ENCODE data around the gene DNAH7. TPM values are rescaled to one million over a fixed set of nuclear protein-coding genes. Genes with fewer than 3 reads are reported as not detected.

The DNAH7 gene
- total RNA-seq, 1 donor from 2014 or later: not detected

- Mint-ChIP-seq H3K27me3 (peaks cover 3% of the 10 kb centered on the region), H3K9me3 (peaks cover 15% of the 10 kb centered on the region), H3K4me1 (no peaks in the 10 kb centered on the region), H3K36me3 (ENCODE audit: low read depth) (no peaks in the 10 kb centered on the region), H3K27ac (no peak overlapping the region), H3K4me3 (no peak overlapping the region)
- intact Hi-C loops (cut with micrococcal nuclease): no loop called here
- DNase-seq: no peak
These were observed 308.8 kb downstream of the DNAH7 start for GRCh38 chr2:195759877-195760276.

GRCh38 chr2:195758846-195759245 lies 309.8 kb downstream of the DNAH7 start:
- H3K4me1 Mint-ChIP-seq: no peaks in the 10 kb centered on the region

GRCh38 chr2:195756218-195756942 lies 312.3 kb downstream of the DNAH7 start:
- intact Hi-C loops (cut with micrococcal nuclease): no loop called here
- DNase-seq: no peak
- Mint-ChIP-seq H3K9me3 (peaks cover 5% of the 10 kb centered on the region), H3K27me3 (no peaks in the 10 kb centered on the region), H3K4me3 (no peak overlapping the region), H3K36me3 (ENCODE audit: low read depth) (no peaks in the 10 kb centered on the region), H3K4me1 (no peaks in the 10 kb centered on the region), H3K27ac (no peak overlapping the region)

More at GRCh38 chr2:195758846-195759245, 309.8 kb downstream of the DNAH7 start:
- DNase-seq: no peak
- Mint-ChIP-seq H3K27me3 (peaks cover 3% of the 10 kb centered on the region), H3K27ac (no peak overlapping the region), H3K9me3 (peaks cover 12% of the 10 kb centered on the region), H3K36me3 (ENCODE audit: low read depth) (no peaks in the 10 kb centered on the region), H3K4me3 (no peak overlapping the region)
- intact Hi-C loops (cut with micrococcal nuclease): no loop called here

GRCh38 chr2:195741191-195741590 lies 327.4 kb downstream of the DNAH7 start:
- Mint-ChIP-seq H3K4me3 (no peak overlapping the region), H3K27me3 (no peaks in the 10 kb centered on the region), H3K9me3 (peaks cover 9% of the 10 kb centered on the region), H3K36me3 (ENCODE audit: low read depth) (peaks cover 16% of the 10 kb centered on the region), H3K27ac (no peak overlapping the region), H3K4me1 (no peaks in the 10 kb centered on the region)
- no peak for DNase-seq
- intact Hi-C loops (cut with micrococcal nuclease): no loop called here

- H3K27me3 Mint-ChIP-seq: no peaks in the 10 kb centered on the region
- H3K36me3 Mint-ChIP-seq (ENCODE audit: low read depth): peaks cover 27% of the 10 kb centered on the region
- no peak for DNase-seq
- H3K9me3 Mint-ChIP-seq: peaks cover 6% of the 10 kb centered on the region
- H3K4me3 Mint-ChIP-seq: no peak overlapping the region
- H3K27ac Mint-ChIP-seq: no peak overlapping the region
- intact Hi-C loops (cut with micrococcal nuclease): no loop called here
- no peaks in the 10 kb centered on the region for H3K4me1 Mint-ChIP-seq
These were observed 330.9 kb downstream of the DNAH7 start for GRCh38 chr2:195737511-195738325.

GRCh38 chr2:195735347-195735746 lies 333.3 kb downstream of the DNAH7 start:
- intact Hi-C loops (cut with micrococcal nuclease): no loop called here
- H3K36me3 Mint-ChIP-seq (ENCODE audit: low read depth): peaks cover 45% of the 10 kb centered on the region

GRCh38 chr2:195734931-195735330 lies 333.7 kb downstream of the DNAH7 start:
- Mint-ChIP-seq H3K4me1 (peaks cover 2% of the 10 kb centered on the region), H3K27ac (no peak overlapping the region), H3K9me3 (peaks cover 18% of the 10 kb centered on the region), H3K27me3 (no peaks in the 10 kb centered on the region), H3K4me3 (no peak overlapping the region), H3K36me3 (ENCODE audit: low read depth) (peaks cover 45% of the 10 kb centered on the region)
- DNase-seq: no peak
- intact Hi-C loops (cut with micrococcal nuclease): no loop called here

More at GRCh38 chr2:195735347-195735746, 333.3 kb downstream of the DNAH7 start:
- no peaks in the 10 kb centered on the region for H3K27me3 Mint-ChIP-seq
- H3K27ac Mint-ChIP-seq: no peak overlapping the region
- H3K4me3 Mint-ChIP-seq: no peak overlapping the region
- H3K4me1 Mint-ChIP-seq: peaks cover 2% of the 10 kb centered on the region
- DNase-seq: no peak
- H3K9me3 Mint-ChIP-seq: peaks cover 18% of the 10 kb centered on the region

GRCh38 chr2:195734395-195734794 lies 334.2 kb downstream of the DNAH7 start:
- Mint-ChIP-seq H3K27ac (no peak overlapping the region), H3K4me1 (peaks cover 4% of the 10 kb centered on the region), H3K36me3 (ENCODE audit: low read depth) (peaks cover 47% of the 10 kb centered on the region), H3K27me3 (no peaks in the 10 kb centered on the region), H3K4me3 (no peak overlapping the region), H3K9me3 (peaks cover 18% of the 10 kb centered on the region)
- DNase-seq: no peak
- intact Hi-C loops (cut with micrococcal nuclease): no loop called here

- Mint-ChIP-seq H3K4me3 (no peak overlapping the region), H3K9me3 (peaks cover 18% of the 10 kb centered on the region), H3K4me1 (peaks cover 4% of the 10 kb centered on the region), H3K36me3 (ENCODE audit: low read depth) (peaks cover 47% of the 10 kb centered on the region), H3K27ac (no peak overlapping the region), H3K27me3 (no peaks in the 10 kb centered on the region)
- DNase-seq: no peak
- intact Hi-C loops (cut with micrococcal nuclease): no loop called here
These were observed 334.8 kb downstream of the DNAH7 start for GRCh38 chr2:195733831-195734230.

- Mint-ChIP-seq H3K9me3 (peaks cover 18% of the 10 kb centered on the region), H3K4me1 (peaks cover 4% of the 10 kb centered on the region), H3K27ac (no peak overlapping the region), H3K36me3 (ENCODE audit: low read depth) (peaks cover 46% of the 10 kb centered on the region), H3K27me3 (no peaks in the 10 kb centered on the region), H3K4me3 (no peak overlapping the region)
- no peak for DNase-seq
- intact Hi-C loops (cut with micrococcal nuclease): no loop called here
These were observed 336.1 kb downstream of the DNAH7 start for GRCh38 chr2:195732574-195732973.

GRCh38 chr2:195730912-195731311 lies 337.7 kb downstream of the DNAH7 start:
- Mint-ChIP-seq H3K27me3 (no peaks in the 10 kb centered on the region), H3K4me3 (no peak overlapping the region), H3K4me1 (peaks cover 4% of the 10 kb centered on the region), H3K27ac (no peak overlapping the region), H3K36me3 (ENCODE audit: low read depth) (peaks cover 44% of the 10 kb centered on the region), H3K9me3 (peaks cover 18% of the 10 kb centered on the region)
- no peak for DNase-seq
- intact Hi-C loops (cut with micrococcal nuclease): no loop called here

GRCh38 chr2:195727106-195727505 lies 341.5 kb downstream of the DNAH7 start:
- no peak overlapping the region for H3K27ac Mint-ChIP-seq
- peaks cover 2% of the 10 kb centered on the region for H3K4me1 Mint-ChIP-seq
- H3K4me3 Mint-ChIP-seq: no peak overlapping the region
- DNase-seq: no peak
- peaks cover 15% of the 10 kb centered on the region for H3K9me3 Mint-ChIP-seq
- intact Hi-C loops (cut with micrococcal nuclease): no loop called here
- no peaks in the 10 kb centered on the region for H3K27me3 Mint-ChIP-seq
- peaks cover 34% of the 10 kb centered on the region for H3K36me3 Mint-ChIP-seq (ENCODE audit: low read depth)

GRCh38 chr2:195722075-195722474 lies 346.6 kb downstream of the DNAH7 start:
- Mint-ChIP-seq H3K9me3 (no peaks in the 10 kb centered on the region), H3K4me3 (no peak overlapping the region), H3K36me3 (ENCODE audit: low read depth) (peaks cover 32% of the 10 kb centered on the region), H3K4me1 (peaks cover 5% of the 10 kb centered on the region), H3K27ac (no peak overlapping the region), H3K27me3 (no peaks in the 10 kb centered on the region)
- no peak for DNase-seq
- intact Hi-C loops (cut with micrococcal nuclease): no loop called here

GRCh38 chr2:195721042-195721441 lies 347.6 kb downstream of the DNAH7 start:
- Mint-ChIP-seq H3K27me3 (no peaks in the 10 kb centered on the region), H3K27ac (no peak overlapping the region), H3K36me3 (ENCODE audit: low read depth) (peaks cover 41% of the 10 kb centered on the region), H3K9me3 (no peaks in the 10 kb centered on the region), H3K4me1 (peaks cover 5% of the 10 kb centered on the region), H3K4me3 (no peak overlapping the region)
- DNase-seq: no peak
- intact Hi-C loops (cut with micrococcal nuclease): no loop called here
